Adipose tissue (tissue), 3 donors: ENCODE results near the gene ITPRIPL1. TPM values are rescaled to one million over a fixed set of nuclear protein-coding genes. Genes with fewer than 3 reads are reported as not detected.
A peak's percentile ranks its signal among the peaks of the same experiment; 100 is the strongest.
"Not testable (repeated sequence)": the region's sequence is repeated elsewhere in the genome, so short reads cannot be mapped to it uniquely, and the experiment has no call there.

Experiments
- H3K27ac ChIP-seq: one replicate; pipeline ENCODE4 v1.5.1; 2013; ENCODE audit warnings: low read depth, low read length
- WGBS, 3 donors: extraction: QIAGEN DNeasy Blood & Tissue Kit; methylation state at CpG; one replicate each; pipeline ENCODE4 v1.1.7; 2013; 5-methylcytosine and 5-hydroxymethylcytosine counted together
- polyA plus RNA-seq, 3 donors: library from polyadenylated mRNA; stranded (reverse); fragments of 200-250 nt; gene quantifications; one replicate each; pipeline ENCODE4 v1.2.3, GENCODE V29; 2013
- donor health status: healthy with polysubstance abuse.
- donor health status: Bipolar disorder and iron deficiency.
- donor health status: healthy.

The ITPRIPL1 gene, protein sequence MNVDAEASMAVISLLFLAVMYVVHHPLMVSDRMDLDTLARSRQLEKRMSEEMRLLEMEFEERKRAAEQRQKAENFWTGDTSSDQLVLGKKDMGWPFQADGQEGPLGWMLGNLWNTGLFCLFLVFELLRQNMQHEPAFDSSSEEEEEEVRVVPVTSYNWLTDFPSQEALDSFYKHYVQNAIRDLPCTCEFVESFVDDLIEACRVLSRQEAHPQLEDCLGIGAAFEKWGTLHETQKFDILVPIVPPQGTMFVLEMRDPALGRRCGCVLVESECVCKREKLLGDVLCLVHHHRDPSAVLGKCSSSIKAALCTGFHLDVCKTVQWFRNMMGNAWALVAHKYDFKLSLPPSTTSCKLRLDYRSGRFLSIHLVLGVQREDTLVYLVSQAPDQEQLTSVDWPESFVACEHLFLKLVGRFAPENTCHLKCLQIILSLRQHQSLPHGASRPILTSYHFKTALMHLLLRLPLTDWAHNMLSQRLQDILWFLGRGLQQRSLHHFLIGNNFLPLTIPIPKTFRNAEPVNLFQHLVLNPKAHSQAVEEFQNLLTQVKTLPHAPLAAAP
- polyA plus RNA-seq, result 1 to 10 TPM in 2 of 3 donors, under 1 TPM in 1; 0.36 to 2.1 (median 1.2) TPM

DNA sequence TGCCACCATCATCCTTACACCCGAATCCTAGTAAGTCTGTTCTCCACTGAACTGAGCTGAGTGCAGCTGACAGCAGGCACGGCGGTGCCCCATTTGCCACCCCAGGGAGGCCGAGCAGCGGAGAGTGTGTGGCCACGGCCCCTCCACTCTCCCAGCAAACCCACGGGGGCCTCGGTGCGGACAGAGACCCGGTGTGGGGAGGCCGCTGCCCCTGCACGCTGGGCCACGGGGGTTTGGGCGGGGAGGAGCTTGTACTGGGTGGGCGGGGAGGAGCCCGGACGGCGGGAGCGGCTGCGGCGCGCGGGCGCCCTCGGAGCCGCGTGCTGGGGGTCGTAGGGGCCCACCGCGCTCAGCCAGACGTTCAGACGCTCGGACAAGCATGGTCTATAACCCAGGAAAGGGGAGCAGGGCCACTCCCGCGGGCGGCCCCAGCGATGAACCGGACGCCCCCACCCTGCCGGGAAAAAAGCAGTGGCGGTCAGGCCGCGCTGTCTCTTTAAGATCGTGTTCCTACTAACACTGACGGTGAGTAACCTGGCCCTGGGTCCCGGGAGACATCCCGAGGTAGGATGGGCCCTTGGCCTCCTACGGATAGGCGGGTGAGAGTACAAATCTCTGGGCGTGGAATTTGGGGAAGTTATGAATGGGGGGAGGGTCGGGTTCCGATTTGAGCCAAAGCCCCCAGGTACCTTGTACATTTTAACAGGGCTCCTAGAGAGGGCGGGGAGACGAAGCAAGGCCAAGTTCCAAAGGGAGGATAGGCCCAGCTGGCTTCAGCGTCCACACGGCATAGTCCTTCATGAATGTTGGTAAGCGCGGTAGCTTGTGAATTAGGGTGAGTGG, at the start of gene ITPRIPL1:
TSS of gene ITPRIPL1 (plus strand) at position 277 of the 843 bp plus-strand sequence. CDS start at position 800, 523 bp downstream.
- no peak within 1 kb of the TSS for H3K27ac ChIP-seq
- WGBS, 3 donors, result 2 to 8% (median 3%) methylated on average over 56 to 58 of the region's 58 CpGs

DNA sequence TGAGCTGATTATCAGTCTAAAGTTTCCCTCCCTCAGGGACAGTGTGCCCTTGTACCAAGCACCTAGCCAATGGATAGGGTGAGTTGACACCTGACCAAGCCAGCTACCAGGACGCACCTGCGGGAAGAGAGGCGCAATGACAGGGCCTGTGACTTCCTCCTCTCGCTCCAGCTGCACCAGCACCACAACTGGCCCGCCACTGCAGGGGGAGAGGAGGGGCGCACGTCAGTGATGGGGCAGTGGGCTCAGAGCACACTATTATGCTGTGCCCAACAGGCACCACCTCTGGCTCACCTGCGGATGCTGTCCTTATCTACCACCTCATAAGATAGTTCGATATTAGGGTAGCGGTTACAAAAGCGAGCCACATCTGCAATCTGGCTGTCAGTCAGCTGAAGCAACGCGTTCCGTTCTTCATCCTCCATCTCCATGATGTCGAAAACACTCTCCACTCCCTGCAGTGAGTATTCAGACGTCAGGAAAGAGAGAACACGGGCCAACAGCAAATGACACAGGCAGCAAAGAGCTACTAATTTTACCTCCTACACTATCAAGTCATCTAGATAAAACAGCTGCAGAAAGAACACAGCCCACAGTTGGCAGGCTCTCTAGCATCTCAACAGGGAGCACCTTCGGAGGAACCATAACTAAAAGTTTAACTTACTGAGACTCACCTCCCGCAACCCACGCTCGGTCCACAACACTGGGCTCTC, 48.2 kb upstream of the ITPRIPL1 start:
- WGBS, 3 donors, result 87 to 91% (median 89%) methylated on average over 21 of the region's 21 CpGs
- H3K27ac ChIP-seq, result no peak overlapping the region

DNA sequence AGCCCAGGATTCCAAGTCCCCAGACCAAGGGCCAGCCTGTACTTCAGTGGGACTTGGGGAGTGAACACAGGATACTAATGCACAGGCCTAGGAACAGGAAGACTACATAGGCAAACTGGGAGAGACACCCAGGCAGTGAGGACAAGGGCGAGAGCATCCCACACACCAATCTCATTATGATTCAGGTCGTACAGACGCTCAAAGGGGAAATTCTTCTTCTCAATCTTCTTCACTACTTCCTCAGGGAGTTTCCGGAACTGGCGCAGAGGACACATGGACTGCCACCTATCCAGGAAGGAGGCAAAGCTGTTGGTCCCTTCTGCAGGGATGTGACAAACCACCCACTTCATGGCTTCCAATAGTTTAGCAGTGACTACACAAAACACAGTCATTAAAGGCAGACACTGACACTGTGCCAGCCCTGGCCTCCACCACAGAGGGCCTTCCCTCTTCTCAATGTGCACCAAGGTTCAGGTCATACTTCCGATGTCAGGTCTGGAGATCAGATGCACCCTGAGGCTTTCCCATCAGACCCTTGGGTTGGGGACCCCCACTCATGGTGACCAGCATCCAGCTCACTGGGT, 37.8 kb upstream of the ITPRIPL1 start:
- 80 to 88% (median 82%) methylated on average over 6 of the region's 6 CpGs for WGBS, 3 donors
- H3K27ac ChIP-seq, result no peak overlapping the region

DNA sequence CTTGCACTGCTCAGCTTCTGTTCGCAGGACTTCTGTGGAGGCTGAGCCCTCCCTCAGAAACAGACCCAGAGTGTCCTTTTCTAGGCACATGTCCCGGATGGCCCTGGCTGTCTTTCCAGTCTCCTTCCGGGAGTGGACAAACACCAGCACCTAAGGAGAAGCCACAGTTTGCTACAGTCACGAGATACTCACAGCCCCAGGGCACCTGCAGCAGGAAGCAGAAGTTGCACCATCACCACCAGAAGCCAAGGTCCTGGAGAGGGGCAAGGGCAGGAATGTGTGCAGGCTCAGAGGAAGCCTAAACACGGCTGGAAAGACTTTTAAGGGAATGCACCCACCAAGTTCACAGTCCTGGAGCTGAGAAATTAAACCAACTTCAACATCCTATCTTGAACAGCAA, 33.4 kb upstream of the ITPRIPL1 start:
- 69 to 88% (median 83%) methylated on average over 5 of the region's 5 CpGs for WGBS, 3 donors

DNA sequence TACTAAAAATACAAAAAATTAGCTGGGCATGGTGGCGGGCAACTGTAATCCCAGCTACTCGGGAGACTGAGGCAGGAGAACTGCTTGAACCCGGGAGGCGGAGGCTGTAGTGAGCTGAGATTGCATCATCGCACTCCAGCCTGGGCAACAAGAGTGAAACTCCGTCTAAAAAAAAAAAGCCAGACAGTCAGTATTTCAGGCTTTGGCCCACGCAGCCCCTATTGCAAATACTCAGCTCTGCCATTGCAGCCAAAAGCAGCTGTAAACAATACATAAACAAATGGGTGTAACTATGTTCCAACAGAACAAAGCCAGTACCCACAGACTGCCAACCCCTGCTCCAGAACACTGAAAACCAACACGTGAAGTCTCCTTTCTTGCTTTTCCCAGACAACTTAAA, 30.8 kb upstream of the ITPRIPL1 start:
- H3K27ac ChIP-seq, result not testable (repeated sequence)
- 84 to 92% (median 87%) methylated on average over 8 of the region's 8 CpGs for WGBS, 3 donors

More for the DNA sequence above, 33.4 kb upstream of the ITPRIPL1 start:
- H3K27ac ChIP-seq, result no peak overlapping the region

DNA sequence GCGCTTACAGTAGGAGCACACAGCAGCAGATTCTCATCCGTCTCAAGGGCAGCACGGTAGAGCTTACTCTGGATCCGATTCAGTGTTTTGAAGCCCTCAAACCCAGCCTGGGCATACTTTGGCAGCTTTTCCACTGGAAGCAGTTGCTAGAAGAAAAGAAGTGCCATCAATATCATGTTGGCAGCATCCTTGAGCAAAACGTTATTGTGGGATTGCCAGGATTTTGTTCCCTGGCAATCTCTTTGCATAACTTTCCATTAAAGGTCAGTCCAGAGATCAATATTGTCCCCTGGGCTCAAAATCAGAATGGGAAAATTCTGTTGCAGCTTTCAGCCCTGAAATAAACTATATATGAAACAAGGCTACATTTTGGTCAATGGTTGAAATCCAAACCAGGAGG, 28.2 kb upstream of the ITPRIPL1 start:
- WGBS, 3 donors, result 77 to 86% (median 83%) methylated on average over 5 of the region's 5 CpGs
- H3K27ac ChIP-seq, result no peak overlapping the region

DNA sequence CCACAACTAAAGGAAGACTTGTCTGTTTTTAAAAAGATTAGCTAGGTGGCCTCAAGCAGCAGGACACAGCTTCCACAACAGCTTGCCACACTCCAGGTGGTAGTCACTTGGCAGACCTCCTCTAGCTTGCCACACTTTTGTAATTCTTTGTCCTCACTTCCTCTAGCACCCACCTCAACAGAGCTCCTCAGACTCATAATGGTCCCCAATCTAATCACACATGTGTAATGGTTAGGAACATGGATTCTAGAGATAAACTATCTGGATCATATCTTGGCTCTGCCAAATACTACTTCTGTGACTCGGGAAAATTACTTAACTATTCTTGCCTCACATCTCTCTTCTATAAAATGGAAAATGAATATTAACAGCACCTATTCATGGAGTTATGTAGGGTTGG, 23.3 kb upstream of the ITPRIPL1 start:
- 41 to 71% (median 62%) methylated on average over 1 of the region's 1 CpG for WGBS, 3 donors

DNA sequence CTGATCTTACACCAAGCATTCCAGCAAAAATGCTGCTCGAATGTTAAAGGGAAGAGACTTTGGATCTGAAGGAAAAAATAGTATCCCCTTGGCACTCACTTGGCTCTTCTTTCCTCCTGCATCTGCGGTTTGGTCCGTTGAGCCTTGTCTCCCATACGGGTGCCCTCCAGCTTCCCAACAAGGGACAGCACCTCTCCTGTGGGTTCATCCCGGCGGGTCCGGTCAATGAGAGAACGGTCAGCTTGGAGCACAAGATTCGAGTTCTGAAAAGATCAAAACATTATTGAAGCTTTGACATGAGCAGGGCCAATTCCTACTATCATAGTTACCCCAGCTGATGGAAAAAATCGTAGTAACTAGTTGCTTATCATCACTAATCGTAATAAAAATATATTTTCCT, 20.5 kb upstream of the ITPRIPL1 start:
- H3K27ac ChIP-seq, result no peak overlapping the region
- 63 to 72% (median 63%) methylated on average over 11 of the region's 11 CpGs for WGBS, 3 donors

More for the DNA sequence above, 23.3 kb upstream of the ITPRIPL1 start:
- H3K27ac ChIP-seq, result no peak overlapping the region

DNA sequence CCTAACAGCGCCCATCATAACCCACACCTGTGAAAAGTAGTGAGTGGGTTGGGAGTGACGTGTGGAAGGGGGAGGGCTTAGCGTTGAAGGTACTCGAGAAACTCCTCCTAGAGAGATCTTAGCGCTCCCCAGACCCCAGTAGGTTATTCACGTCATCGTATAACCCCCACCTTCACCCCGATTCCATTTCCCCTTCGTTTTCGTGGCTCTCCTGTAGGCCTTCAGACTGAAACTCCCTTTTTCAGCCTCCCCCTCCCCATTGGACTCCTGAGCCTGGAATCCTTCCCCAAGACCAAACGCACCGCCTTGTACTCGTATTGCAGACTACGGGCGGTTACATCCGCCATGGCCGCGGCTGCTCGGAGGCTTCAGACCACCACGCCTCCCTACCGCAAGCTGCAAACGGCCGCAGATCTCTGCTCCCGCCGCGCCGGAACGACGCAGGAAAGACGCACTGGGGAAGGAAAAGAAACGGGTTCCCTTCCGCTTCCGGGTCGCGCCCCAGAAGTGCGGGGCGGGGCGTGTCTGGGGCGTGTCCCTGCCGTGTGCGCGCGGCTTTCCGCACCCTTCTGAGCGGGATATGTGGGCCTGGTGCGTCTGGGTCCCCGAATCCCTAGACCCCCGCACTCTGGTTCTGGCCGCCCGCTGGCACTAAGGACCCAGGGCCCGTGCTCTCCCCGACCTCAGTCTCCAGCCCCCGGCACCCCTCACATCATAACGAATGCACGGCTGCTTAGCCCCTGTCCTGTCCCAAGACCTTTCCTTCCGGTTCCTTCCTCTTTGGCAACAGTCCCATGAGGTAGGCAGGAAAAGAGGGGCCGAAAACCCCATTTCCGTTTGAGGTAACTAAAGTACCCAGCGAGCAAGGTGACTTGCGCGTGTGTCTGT, 19.8 kb upstream of the ITPRIPL1 start, which contains the start of gene SNRNP200:
TSS of gene SNRNP200 (minus strand) at position 456 of the 888 bp plus-strand sequence. CDS start at position 347, 109 bp downstream.
- WGBS, 3 donors, result 0 to 1% (median 1%) methylated on average over 57 to 61 of the region's 61 CpGs
- H3K27ac ChIP-seq, result peak within 1 kb of the TSS; percentile 65

DNA sequence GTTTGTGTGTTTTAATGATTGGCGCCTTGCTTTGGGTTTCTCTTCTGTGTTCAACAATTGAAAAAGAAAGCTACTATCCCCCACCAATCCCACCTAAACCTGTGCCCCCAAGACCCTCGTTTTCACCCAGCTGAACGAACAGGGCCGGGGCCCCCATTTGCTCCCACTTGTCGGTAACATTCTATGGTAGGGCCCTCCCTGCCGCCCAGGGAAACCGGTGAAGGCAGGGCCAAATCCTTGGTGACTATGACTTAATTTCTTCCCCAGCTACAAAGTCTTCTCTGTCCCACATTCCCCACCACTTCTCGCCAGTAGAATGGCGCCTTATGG, 19.2 kb upstream of the ITPRIPL1 start:
- WGBS, 3 donors, result 17 to 26% (median 24%) methylated on average over 9 of the region's 9 CpGs
- H3K27ac ChIP-seq, result peak overlapping the region; percentile 65

DNA sequence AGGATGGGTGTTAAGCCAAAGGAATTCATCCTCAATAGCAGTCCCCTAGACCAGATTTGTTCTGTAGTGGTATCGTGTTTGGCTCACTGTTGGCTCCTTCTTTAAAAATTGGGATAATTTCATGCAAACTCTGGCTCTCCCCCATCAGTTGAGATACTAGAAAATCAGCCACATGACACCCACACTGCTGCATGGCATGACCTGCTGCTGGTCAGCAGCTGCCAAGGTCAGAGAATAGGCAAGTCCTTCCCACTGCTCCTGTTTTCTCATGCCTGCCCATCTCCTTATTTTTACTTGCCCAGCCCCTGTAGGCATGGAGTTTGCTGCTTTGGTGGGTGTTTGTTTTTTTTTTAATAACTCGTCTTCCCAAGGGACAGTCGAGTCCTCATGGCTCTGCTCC, 18.7 kb upstream of the ITPRIPL1 start:
- no peak overlapping the region for H3K27ac ChIP-seq
- WGBS, 3 donors, result 86 to 92% (median 90%) methylated on average over 3 of the region's 3 CpGs

DNA sequence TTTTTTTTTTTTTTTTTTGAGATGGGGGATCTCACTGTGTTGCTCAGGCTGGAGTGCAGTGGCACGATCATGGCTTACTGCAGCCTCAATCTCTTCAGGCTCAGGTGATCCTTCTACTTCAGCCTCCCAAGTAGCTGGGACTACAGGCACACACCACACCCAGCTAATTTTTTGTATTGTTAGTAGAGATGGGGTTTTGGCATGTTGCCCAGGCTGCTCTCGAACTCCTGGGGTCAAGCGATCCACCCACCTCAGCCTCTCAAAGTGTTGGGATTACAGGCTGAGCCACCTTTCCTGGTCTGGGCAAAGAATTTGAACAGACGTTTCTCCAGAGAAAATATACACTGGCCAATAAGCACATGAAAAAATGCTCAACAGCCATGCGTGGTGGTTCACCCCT, 16.9 kb upstream of the ITPRIPL1 start:
- H3K27ac ChIP-seq, result no peak overlapping the region
- whole genome bisulfite sequencing, 3 donors, result 74 to 81% (median 78%) methylated on average over 5 of the region's 5 CpGs

DNA sequence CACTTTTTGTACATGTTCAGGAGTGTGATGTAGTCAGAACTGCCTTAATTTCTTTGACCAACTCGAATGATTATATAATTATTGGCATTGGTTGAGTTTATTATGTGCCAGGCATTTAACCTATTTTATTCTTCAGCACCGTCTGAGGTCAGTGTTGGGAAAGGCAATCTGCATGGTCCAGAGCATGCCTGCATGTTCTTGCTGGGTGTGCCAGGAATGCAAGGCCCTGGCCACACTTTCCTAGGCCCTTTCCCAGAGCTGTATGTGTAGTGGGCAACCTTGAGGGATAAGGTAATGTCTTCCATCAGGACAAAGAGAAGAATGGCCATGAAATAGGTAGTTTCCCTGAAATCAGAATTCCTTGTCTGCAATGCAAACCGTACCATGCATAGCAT, 10.1 kb upstream of the ITPRIPL1 start:
- WGBS, 3 donors, result 62 to 69% (median 64%) methylated on average over 3 of the region's 3 CpGs
- no peak overlapping the region for H3K27ac ChIP-seq

DNA sequence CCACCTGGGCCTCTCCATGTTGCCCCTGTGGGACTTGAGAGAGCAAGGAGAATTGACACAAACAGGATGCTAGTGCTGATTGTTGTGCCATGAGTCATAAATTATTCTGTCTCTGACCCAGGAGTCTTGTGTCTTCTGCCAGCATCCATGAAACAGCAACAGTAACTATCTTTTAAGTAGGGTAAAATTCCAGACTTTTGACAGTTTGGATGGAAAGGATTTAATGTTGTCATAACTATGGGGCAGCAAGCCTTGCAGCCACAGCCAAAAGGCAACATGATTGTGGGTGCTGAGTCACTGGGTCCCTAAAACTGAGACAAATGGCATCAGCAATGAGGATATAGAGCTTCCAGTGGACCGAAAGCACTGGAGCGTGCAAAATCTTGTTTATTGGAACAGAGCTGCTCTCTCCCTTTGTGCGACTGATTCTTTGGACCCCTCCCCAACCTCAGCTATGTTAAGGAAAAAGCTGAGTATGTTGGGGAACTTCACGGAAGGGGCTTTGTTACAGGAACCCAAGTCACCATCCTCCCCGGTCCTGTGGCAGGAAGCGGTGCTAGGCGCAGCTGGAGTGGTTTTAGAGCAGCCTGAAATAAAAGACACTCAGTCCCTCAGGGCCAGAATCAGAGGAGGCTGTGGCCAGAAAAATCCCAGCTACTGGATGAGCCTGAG, 9.6 kb upstream of the ITPRIPL1 start:
- H3K27ac ChIP-seq, result no peak overlapping the region
- 35 to 67% (median 35%) methylated on average over 7 of the region's 7 CpGs for WGBS, 3 donors

DNA sequence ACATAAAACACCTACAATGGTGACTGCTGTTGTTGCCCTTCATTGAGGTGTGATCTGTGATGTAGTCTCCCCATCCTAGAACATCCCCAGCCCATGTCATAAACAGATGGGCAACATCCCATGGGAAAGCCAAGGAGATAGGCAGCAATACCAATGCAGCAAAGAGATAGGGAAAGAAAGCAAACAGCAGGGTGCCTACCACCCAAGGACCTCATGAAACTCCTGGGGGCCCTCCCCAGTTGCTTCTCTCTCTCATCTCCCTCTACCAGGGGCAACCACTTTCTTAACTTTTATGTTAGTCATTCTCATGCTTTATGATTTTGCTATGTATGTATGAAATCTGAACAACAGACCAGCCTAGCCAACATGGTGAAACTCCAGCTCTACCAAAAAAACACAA, 8.1 kb upstream of the ITPRIPL1 start:
- H3K27ac ChIP-seq, result no peak overlapping the region

DNA sequence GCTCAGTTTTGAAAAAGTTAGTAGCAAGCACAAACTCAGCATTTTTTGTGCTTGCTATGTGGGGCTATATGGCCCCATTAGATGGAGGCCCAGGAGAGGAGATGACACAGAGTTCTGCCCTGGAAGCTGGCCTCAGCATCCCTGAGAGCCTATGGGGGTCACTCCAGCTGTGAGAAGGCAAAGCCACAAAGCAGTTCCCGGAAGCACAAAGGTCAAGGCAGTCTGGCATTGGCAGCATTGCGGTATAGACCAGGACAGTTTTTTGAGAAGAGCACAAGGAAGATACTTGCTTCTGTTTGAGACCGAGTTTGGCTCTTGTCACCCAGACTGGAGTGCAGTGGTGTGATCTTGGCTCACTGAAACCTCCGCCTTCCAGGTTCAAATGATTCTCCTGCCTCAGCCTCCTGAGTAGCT, 7.5 kb upstream of the ITPRIPL1 start:
- 73 to 94% (median 90%) methylated on average over 4 of the region's 4 CpGs for WGBS, 3 donors
- no peak overlapping the region for H3K27ac ChIP-seq

DNA sequence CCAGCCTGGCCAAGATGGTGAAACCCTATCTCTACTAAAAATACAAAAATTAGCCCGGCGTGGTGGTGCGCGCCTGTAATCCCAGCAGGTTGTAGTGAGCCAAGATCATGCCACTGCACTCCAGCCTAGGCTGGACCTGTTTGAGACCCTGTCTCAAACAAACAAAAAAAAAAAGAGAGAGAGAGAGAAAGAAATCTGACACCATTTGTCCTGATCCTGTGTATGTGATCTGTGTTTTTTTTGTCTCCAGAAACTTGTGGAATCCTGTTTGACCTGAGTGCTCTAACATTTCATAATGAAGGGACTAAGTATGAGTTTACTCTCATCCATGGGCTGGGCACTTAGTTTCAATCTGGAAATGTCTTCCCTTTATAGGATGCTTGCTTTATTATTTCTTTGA, 6.4 kb upstream of the ITPRIPL1 start:
- WGBS, 3 donors, result 85 to 97% (median 94%) methylated on average over 4 of the region's 4 CpGs
- no peak overlapping the region for H3K27ac ChIP-seq
